HEK293 (cell line): Measurements from ENCODE around the gene UBTD1.

Experiments
- CTCF ChIA-PET: fragments of 350-600 bp; formaldehyde crosslinking; extraction: SDS; loops from one replicate; lab custom pipeline; 2021; ENCODE audit warnings: antibody characterized with exemption; lab: Yijun Ruan, JAX
- POLR2A ChIA-PET: fragments of 300-600 bp; formaldehyde crosslinking; extraction: SDS; loops from one replicate; lab custom pipeline; 2020; ENCODE audit warnings: antibody characterized with exemption, inconsistent platforms; lab: Yijun Ruan, JAX
- H3K27ac ChIP-seq: fragments of 200-500 bp; sonication (Bioruptor generic); 2 replicates; pipeline ENCODE4 v1.5.1; 2014; ENCODE audit warnings: low read depth, low read length, control low read depth, inconsistent platforms; ENCODE audit errors: extremely low read depth
- H3K36me3 ChIP-seq, 2 experiments: fragments of 200-500 bp in 1 of 2; sonication (Bioruptor generic) in 1 of 2; 1 replicate in 1 of 2; 2 replicates in 1 of 2; pipeline ENCODE4 v1.5.1; 2014 to 2017; ENCODE audit warnings: inconsistent platforms in 2 of 2, low read length in 2 of 2; ENCODE audit not compliant: control insufficient read depth in 2 of 2, insufficient read depth in 1 of 2
- H3K4me1 ChIP-seq: fragments of 200-500 bp; sonication (Bioruptor generic); 2 replicates; pipeline ENCODE4 v1.5.1; 2014; ENCODE audit warnings: mild to moderate bottlenecking, low read length, inconsistent platforms; ENCODE audit not compliant: control insufficient read depth, insufficient read depth
- H3K4me3 ChIP-seq: 2 replicates; pipeline ENCODE4 v1.5.1; 2011; ENCODE audit warnings: low read depth, mild to moderate bottlenecking, control low read depth, low read length, moderate library complexity
- H3K9me3 ChIP-seq: fragments of 200-500 bp; sonication (Bioruptor generic); 2 replicates; pipeline ENCODE4 v1.5.1; 2014; ENCODE audit warnings: low read depth, low read length, inconsistent platforms; ENCODE audit not compliant: control insufficient read depth, insufficient read depth
- FEZF1 ChIP-seq: fragments of 450-650 bp; formaldehyde crosslinking; IDR thresholded peaks from 2 replicates; pipeline ENCODE4 v1.5.1; 2016; ENCODE audit warnings: missing biosample characterization, missing genetic modification characterization
- GLI2 ChIP-seq: fragments of 450-650 bp; formaldehyde crosslinking; IDR thresholded peaks from 2 replicates; pipeline ENCODE4; 2017; ENCODE audit warnings: missing biosample characterization, missing genetic modification characterization, low read depth, borderline replicate concordance
- GLIS2 ChIP-seq: fragments of 450-650 bp; formaldehyde crosslinking; IDR thresholded peaks from 2 replicates; pipeline ENCODE4 v1.5.1; 2016; ENCODE audit warnings: missing biosample characterization, missing genetic modification characterization
- HOXC10 ChIP-seq: sonication (generic); formaldehyde crosslinking; IDR thresholded peaks from 2 replicates; pipeline ENCODE4 v1.8.1; 2023; ENCODE audit warnings: mild to moderate bottlenecking, missing genetic modification reagents
- KLF9 ChIP-seq: fragments of 450-650 bp; formaldehyde crosslinking; IDR thresholded peaks from 2 replicates; pipeline ENCODE4 v1.5.1; 2016; ENCODE audit warnings: missing biosample characterization, missing genetic modification characterization, low read depth
- SP7 ChIP-seq: fragments of 450-650 bp; formaldehyde crosslinking; IDR thresholded peaks from 2 replicates; pipeline ENCODE4 v1.5.1; 2016; ENCODE audit warnings: missing biosample characterization, missing genetic modification characterization
- ZBTB8A ChIP-seq: fragments of 450-650 bp; formaldehyde crosslinking; IDR thresholded peaks from 2 replicates; pipeline ENCODE4 v1.5.1; 2016; ENCODE audit warnings: missing biosample characterization, missing genetic modification characterization
- ZNF112 ChIP-seq: fragments of 450-650 bp; formaldehyde crosslinking; IDR thresholded peaks from 2 replicates; pipeline ENCODE4 v1.5.0; 2017; ENCODE audit warnings: missing biosample characterization, missing genetic modification characterization
- ZNF146 ChIP-seq: fragments of 450-650 bp; formaldehyde crosslinking; IDR thresholded peaks from 2 replicates; pipeline ENCODE4 v1.5.1; 2016; ENCODE audit warnings: missing biosample characterization, missing genetic modification characterization
- ZNF157 ChIP-seq: fragments of 450-650 bp; formaldehyde crosslinking; IDR thresholded peaks from 2 replicates; pipeline ENCODE4 v1.5.1; 2016; ENCODE audit warnings: missing biosample characterization, missing genetic modification characterization
- ZNF221 ChIP-seq: fragments of 450-650 bp; formaldehyde crosslinking; IDR thresholded peaks from 2 replicates; pipeline ENCODE4 v1.5.1; 2017; ENCODE audit warnings: missing biosample characterization, missing genetic modification characterization, borderline replicate concordance
- ZNF23 ChIP-seq: fragments of 450-650 bp; formaldehyde crosslinking; IDR thresholded peaks from 2 replicates; pipeline ENCODE4 v1.5.1; 2016; ENCODE audit warnings: missing biosample characterization, missing genetic modification characterization, borderline replicate concordance
- ZNF239 ChIP-seq: fragments of 450-650 bp; formaldehyde crosslinking; IDR thresholded peaks from 2 replicates; pipeline ENCODE4 v1.5.1; 2016; ENCODE audit warnings: missing biosample characterization, missing genetic modification characterization
- ZNF302 ChIP-seq: fragments of 450-650 bp; formaldehyde crosslinking; IDR thresholded peaks from 2 replicates; pipeline ENCODE4 v1.5.1; 2016; ENCODE audit warnings: missing biosample characterization, missing genetic modification characterization, low read depth
- ZNF433 ChIP-seq: fragments of 450-650 bp; formaldehyde crosslinking; IDR thresholded peaks from 2 replicates; pipeline ENCODE4 v1.5.1; 2016; ENCODE audit warnings: missing biosample characterization, missing genetic modification characterization, low read depth
- ZNF473 ChIP-seq: fragments of 450-650 bp; formaldehyde crosslinking; IDR thresholded peaks from 2 replicates; pipeline ENCODE4 v1.5.1; 2017; ENCODE audit warnings: missing biosample characterization, missing genetic modification characterization
- ZNF560 ChIP-seq: fragments of 450-650 bp; formaldehyde crosslinking; IDR thresholded peaks from 2 replicates; pipeline ENCODE4 v1.5.1; 2017; ENCODE audit warnings: missing biosample characterization, missing genetic modification characterization, borderline replicate concordance
- ZNF600 ChIP-seq: fragments of 450-650 bp; formaldehyde crosslinking; IDR thresholded peaks from 2 replicates; pipeline ENCODE4 v1.5.1; 2016; ENCODE audit warnings: missing biosample characterization, missing genetic modification characterization
- TF ChIP-seq, protein P1 (sequence below): fragments of 450-650 bp; formaldehyde crosslinking; optimal IDR thresholded peaks from 2 replicates; pipeline ENCODE3; 2016; ENCODE audit warnings: missing biosample characterization, mild to moderate bottlenecking, missing genetic modification characterization
- TF ChIP-seq, protein P2 (sequence below): fragments of 450-650 bp; formaldehyde crosslinking; IDR thresholded peaks from 2 replicates; pipeline ENCODE4 v1.5.1; 2017; ENCODE audit warnings: missing biosample characterization, missing genetic modification characterization
- TF ChIP-seq, protein P3 (sequence below): fragments of 450-650 bp; formaldehyde crosslinking; IDR thresholded peaks from 2 replicates; pipeline ENCODE4 v1.5.1; 2016; ENCODE audit warnings: missing biosample characterization, missing genetic modification characterization
- TF ChIP-seq, protein P4 (sequence below): IDR thresholded peaks from 2 replicates; pipeline ENCODE4 v1.6.1; 2011; ENCODE audit warnings: mild to moderate bottlenecking, low read depth, low read length, borderline replicate concordance
- TF ChIP-seq, protein P5 (sequence below): fragments of 450-650 bp; formaldehyde crosslinking; IDR thresholded peaks from 2 replicates; pipeline ENCODE4 v1.5.1; 2016; ENCODE audit warnings: missing biosample characterization, missing genetic modification characterization

UBTD1 gene

GRCh38 chr10:97608991-97609561 is 110.4 kb downstream of the UBTD1 start:
- no peak overlapping the region for H3K4me3 ChIP-seq
- H3K27ac ChIP-seq = no peak overlapping the region
- POLR2A ChIA-PET = no interaction called here

GRCh38 chr10:97611473-97611872 is 112.7 kb downstream of the UBTD1 start:
- TF ChIP-seq, protein P1, sequence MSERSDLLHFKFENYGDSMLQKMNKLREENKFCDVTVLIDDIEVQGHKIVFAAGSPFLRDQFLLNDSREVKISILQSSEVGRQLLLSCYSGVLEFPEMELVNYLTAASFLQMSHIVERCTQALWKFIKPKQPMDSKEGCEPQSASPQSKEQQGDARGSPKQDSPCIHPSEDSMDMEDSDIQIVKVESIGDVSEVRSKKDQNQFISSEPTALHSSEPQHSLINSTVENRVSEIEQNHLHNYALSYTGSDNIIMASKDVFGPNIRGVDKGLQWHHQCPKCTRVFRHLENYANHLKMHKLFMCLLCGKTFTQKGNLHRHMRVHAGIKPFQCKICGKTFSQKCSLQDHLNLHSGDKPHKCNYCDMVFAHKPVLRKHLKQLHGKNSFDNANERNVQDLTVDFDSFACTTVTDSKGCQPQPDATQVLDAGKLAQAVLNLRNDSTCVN = no peak
- TF ChIP-seq ZNF302 (tag by site-specific recombination) (no peak), ZNF23 (tag by site-specific recombination) (no peak)
- Histone ChIP-seq H3K36me3 (peaks cover 0 to 7% of the 10 kb centered on the region in 2 experiments; a peak in 2 of 3 replicates), H3K27ac (no peak overlapping the region), H3K9me3 (no peaks in the 10 kb centered on the region), H3K4me1 (no peaks in the 10 kb centered on the region), H3K4me3 (no peak overlapping the region)
- POLR2A ChIA-PET = no interaction called here
- CTCF ChIA-PET = interaction anchor here (0.6 to 8.1 kb wide), 9 partner anchors 9 to 147 kb away, joined by 3 to 78 read pairs (median 6); partner anchors contain the start of gene ANKRD2

More at GRCh38 chr10:97608991-97609561, 110.4 kb downstream of the UBTD1 start:
- no peaks in the 10 kb centered on the region for H3K4me1 ChIP-seq
- TF ChIP-seq FEZF1 (tag by site-specific recombination) = no peak
- TF ChIP-seq ZNF112 (tag by site-specific recombination) = no peak
- no peak for TF ChIP-seq ZNF600 (tag by site-specific recombination)
- no peak for TF ChIP-seq SP7 (tag by site-specific recombination)
- TF ChIP-seq GLIS2 (tag by site-specific recombination) = no peak
- TF ChIP-seq, protein P2, sequence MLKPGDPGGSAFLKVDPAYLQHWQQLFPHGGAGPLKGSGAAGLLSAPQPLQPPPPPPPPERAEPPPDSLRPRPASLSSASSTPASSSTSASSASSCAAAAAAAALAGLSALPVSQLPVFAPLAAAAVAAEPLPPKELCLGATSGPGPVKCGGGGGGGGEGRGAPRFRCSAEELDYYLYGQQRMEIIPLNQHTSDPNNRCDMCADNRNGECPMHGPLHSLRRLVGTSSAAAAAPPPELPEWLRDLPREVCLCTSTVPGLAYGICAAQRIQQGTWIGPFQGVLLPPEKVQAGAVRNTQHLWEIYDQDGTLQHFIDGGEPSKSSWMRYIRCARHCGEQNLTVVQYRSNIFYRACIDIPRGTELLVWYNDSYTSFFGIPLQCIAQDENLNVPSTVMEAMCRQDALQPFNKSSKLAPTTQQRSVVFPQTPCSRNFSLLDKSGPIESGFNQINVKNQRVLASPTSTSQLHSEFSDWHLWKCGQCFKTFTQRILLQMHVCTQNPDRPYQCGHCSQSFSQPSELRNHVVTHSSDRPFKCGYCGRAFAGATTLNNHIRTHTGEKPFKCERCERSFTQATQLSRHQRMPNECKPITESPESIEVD (tag by site-specific recombination) = no peak
- TF ChIP-seq ZNF560 (tag by site-specific recombination) = no peak
- TF ChIP-seq GLI2 = no peak
- no peak for TF ChIP-seq ZBTB8A (tag by site-specific recombination)
- no peak for TF ChIP-seq HOXC10
- TF ChIP-seq, protein P3, sequence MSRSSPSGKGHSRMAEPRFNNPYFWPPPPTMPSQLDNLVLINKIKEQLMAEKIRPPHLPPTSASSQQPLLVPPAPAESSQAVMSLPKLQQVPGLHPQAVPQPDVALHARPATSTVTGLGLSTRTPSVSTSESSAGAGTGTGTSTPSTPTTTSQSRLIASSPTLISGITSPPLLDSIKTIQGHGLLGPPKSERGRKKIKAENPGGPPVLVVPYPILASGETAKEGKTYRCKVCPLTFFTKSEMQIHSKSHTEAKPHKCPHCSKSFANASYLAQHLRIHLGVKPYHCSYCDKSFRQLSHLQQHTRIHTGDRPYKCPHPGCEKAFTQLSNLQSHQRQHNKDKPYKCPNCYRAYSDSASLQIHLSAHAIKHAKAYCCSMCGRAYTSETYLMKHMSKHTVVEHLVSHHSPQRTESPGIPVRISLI (tag by site-specific recombination) = no peak
- TF ChIP-seq, protein P4, sequence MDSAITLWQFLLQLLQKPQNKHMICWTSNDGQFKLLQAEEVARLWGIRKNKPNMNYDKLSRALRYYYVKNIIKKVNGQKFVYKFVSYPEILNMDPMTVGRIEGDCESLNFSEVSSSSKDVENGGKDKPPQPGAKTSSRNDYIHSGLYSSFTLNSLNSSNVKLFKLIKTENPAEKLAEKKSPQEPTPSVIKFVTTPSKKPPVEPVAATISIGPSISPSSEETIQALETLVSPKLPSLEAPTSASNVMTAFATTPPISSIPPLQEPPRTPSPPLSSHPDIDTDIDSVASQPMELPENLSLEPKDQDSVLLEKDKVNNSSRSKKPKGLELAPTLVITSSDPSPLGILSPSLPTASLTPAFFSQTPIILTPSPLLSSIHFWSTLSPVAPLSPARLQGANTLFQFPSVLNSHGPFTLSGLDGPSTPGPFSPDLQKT = no peak
- TF ChIP-seq ZNF473 = no peak
- TF ChIP-seq ZNF433 = no peak
- TF ChIP-seq, protein P5, sequence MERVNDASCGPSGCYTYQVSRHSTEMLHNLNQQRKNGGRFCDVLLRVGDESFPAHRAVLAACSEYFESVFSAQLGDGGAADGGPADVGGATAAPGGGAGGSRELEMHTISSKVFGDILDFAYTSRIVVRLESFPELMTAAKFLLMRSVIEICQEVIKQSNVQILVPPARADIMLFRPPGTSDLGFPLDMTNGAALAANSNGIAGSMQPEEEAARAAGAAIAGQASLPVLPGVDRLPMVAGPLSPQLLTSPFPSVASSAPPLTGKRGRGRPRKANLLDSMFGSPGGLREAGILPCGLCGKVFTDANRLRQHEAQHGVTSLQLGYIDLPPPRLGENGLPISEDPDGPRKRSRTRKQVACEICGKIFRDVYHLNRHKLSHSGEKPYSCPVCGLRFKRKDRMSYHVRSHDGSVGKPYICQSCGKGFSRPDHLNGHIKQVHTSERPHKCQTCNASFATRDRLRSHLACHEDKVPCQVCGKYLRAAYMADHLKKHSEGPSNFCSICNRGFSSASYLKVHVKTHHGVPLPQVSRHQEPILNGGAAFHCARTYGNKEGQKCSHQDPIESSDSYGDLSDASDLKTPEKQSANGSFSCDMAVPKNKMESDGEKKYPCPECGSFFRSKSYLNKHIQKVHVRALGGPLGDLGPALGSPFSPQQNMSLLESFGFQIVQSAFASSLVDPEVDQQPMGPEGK (tag by site-specific recombination) = no peak
- TF ChIP-seq KLF9 (tag by site-specific recombination) = no peak
- no peak for TF ChIP-seq ZNF146 (tag by site-specific recombination)
- no peak for TF ChIP-seq ZNF221 (tag by site-specific recombination)
- TF ChIP-seq ZNF157 (tag by site-specific recombination) = no peak
- TF ChIP-seq ZNF239 (tag by site-specific recombination) = no peak
- H3K36me3 ChIP-seq = no peaks in the 10 kb centered on the region; a peak in 1 of 3 replicates
- H3K9me3 ChIP-seq = no peaks in the 10 kb centered on the region
- CTCF ChIA-PET = interaction anchor here (0.6 to 6.5 kb wide), 3 partner anchors 37 to 127 kb away, joined by 3 to 33 read pairs (median 4); partner anchors contain the start of gene ANKRD2
